Stimulated activated CD4-positive, alpha-beta T cell treated with anti-CD3 and anti-CD28 coated beads, Interleukin-4, amount 100 ng/mL, for 24 hours (primary cell): Measurements from ENCODE around the gene TMEM107.
A peak's percentile ranks its signal among the peaks of the same experiment; 100 is the strongest.

Source experiments
- DNase-seq: peaks from one replicate; pipeline ENCODE4 v3.0.0-alpha.2; 2020

The TMEM107 gene

GRCh38 chr17:8161289-8162232, 14.6 kb downstream of the TMEM107 start:
- no peak for DNase-seq

DNA sequence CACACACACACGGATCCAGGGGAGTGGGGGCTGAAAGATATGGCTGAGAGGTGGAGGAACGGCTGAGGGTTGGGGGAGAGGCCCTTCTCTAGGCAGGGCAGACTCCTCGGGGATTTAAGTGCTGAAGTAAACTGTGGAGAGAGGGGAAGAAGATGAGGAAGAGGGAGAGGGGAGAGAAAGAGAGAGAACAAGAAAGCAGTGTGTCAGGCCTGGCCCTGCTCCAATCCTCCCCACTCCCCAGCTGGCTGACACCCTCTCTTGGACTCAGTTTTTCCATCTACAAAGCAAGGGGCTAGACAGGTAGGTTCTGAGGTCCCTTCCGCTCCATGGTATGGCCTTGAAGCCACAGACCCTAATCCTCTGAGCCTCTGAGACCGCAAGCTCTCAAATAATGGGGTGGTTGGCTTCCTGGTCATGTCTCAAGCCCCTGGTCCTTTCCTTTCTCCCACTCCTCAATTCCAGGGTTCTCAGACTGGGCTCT, 15.4 kb downstream of the TMEM107 start:
- no peak for DNase-seq

GRCh38 chr17:8160224-8160577, 16.0 kb downstream of the TMEM107 start:
- DNase-seq: no peak

GRCh38 chr17:8159459-8160223, 16.5 kb downstream of the TMEM107 start:
- DNase-seq: no peak

DNA sequence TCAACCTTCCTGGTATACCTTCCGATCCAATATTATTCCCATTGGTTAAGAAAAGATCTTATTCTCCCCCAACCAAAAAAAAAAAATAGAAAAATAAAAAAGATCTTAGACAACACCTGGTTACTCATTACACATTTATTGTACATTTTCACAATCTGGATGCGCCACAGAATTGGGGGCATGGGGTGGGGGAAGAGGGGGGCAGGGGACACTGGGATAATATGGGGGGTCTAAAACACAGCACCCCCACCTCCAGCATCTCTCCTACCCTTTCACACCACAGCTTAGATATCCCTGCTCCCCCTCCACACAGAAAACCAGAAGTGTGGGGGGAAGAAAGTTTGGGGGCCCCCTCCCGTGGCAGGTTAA, 17.2 kb downstream of the TMEM107 start:
- DNase-seq: no peak

DNA sequence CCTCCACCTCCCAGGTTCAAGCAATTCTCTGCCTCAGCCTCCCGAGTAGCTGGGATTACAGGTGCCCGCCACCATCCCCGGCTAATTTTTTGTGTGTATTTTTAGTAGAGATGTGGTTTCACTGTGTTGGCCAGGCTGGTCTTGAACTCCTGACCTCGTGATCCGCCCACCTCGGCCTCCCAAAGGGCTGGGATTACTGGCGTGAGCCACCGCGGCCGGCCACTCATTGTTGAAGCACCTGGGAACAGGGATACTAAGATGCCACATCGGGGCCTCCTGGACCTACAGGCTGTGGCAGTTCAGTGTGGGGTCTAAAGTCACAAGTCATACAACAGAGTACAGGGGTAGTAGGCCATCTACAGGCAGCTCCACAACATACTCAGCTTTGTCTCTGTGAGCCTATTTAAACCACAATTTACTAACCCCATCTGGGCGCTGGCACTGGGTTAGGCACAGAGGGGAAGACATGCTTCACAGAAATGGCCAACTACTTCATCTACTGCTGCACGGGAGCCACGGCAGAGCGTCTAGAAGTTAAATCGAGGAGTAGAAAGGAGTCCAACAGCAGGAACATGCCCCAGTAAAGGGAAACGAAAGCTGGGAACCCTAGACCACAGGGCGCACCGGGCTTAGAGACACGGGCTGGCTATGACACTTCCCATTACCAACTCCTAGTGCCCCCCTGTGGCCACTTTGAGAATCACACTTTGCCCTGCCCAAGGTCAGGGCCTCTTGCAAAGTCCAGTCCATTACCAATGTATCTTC, 17.7 kb downstream of the TMEM107 start:
- peak; percentile 91 for DNase-seq

DNA sequence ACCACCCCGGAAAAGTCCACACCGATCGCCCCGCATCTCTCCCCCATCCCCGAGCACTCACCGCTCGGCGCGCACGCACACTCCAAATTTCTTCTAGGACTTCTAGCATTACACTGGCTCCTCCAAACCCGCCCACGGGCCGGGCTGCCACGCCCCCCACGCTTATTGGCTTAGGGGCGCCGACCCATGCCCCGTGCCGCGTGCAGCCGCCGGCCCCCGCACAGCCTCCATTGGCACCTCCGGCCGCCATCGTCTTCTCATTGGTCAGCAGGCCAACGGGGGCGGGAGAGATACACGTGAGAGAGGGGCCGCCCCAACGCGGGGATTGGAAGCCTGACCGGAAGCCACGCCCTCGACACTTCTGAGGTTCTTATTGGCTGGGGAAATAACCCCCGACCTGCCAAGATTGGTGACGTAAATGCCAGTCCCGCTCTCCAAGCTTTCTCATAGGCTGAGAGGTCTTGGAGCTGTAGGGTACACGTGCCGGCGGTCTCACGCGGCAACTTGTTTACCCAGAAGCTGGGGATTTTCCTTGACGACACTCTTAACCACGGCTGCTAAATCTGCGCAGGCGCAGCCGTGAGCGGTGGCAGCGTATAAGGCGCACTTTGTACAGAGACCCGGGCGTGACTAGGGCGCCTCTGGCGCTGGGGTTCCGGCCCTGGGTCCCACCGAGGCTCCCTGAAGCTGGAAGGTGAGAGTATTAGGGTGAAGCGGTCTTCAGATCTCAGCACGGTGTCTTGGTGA, 19.8 kb downstream of the TMEM107 start:
- DNase-seq: peak; percentile 100

- no peak for DNase-seq
These were observed 20.3 kb downstream of the TMEM107 start for GRCh38 chr17:8155996-8156245.

DNA sequence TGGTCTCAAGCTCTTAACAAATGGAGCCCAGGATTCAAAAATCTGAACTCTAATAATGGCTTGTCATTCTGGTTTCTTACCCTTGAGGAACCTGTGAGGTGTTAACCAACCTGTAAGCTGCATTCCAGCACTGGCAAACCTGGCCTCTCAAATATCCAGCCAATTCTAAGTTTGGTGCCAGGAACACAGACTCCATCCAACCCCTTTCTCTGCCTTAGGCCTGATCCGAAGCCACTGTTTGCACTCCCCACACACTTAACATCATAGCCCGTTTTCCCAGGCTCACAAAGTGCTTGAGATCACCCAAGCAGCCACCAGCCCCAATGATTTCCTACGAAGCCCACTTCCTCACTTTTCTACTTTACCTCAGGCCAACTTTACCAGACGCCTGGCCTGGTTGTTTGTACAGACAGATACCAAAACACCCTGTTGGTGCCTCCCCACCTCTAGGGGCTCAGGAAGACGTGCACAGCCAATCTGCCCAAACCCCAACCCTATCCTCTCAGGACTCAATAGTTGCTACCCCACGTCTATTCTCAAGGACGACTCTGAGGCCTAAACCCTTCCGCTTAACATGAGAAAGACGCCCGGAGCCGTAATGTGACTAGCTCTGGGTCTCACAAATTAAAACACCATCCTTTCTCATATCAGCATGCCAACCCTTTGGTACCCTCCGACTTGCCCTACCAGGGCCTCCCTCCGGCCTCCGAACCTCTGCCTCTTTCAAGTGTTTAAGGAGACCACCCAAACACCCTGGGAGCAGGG, 20.8 kb downstream of the TMEM107 start:
- no peak for DNase-seq

- no peak for DNase-seq
These were observed 21.5 kb downstream of the TMEM107 start for GRCh38 chr17:8154608-8155155.

- peak; percentile 88 for DNase-seq
These were observed 22.1 kb downstream of the TMEM107 start for GRCh38 chr17:8153957-8154607.

GRCh38 chr17:8153525-8153956, 22.6 kb downstream of the TMEM107 start:
- DNase-seq: peak; percentile 75

- no peak for DNase-seq
These were observed 23.1 kb downstream of the TMEM107 start for GRCh38 chr17:8153031-8153451.

DNA sequence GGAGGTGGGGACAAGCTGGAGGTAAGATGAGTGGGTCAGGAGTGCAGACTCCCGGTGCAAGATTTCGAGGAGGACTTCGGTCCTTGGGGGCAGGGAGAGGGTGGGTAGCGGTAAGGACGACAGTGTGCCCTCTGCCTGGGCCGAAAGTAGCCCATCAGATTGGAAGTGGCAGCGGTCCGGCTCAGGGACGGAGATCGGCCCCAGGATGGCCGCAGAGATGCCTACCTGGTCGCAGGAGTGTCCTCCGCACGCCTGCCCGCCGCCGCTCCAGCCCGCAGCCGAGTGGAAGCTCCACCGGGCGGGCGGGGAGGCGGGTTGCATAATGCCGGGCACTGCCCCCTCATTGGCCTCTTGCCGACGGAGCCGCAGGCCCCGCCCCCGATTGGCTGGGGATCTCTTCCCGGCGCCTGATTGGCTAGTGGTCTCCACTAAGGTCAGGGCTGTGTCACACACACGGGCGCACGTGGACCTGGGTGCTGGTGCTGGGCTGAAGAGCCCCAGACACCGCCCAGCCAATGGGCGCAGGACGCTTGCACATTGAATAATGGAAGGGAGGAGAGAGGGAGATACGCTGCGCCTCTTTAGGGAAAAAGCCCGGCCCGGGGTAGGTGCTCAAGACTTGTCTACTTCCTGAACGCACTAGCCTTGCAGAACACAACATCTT, 23.9 kb downstream of the TMEM107 start, which contains the start of gene PER1:
TSS of gene PER1 (minus strand) at position 293 of the 664 bp plus-strand sequence. CDS start 1,698 bp downstream, outside the sequence.
- DNase-seq: peak; percentile 90

GRCh38 chr17:8151641-8152111, 24.5 kb downstream of the TMEM107 start:
- DNase-seq: peak; percentile 29

GRCh38 chr17:8151120-8151640, 25.0 kb downstream of the TMEM107 start:
- peak; percentile 88 for DNase-seq

DNA sequence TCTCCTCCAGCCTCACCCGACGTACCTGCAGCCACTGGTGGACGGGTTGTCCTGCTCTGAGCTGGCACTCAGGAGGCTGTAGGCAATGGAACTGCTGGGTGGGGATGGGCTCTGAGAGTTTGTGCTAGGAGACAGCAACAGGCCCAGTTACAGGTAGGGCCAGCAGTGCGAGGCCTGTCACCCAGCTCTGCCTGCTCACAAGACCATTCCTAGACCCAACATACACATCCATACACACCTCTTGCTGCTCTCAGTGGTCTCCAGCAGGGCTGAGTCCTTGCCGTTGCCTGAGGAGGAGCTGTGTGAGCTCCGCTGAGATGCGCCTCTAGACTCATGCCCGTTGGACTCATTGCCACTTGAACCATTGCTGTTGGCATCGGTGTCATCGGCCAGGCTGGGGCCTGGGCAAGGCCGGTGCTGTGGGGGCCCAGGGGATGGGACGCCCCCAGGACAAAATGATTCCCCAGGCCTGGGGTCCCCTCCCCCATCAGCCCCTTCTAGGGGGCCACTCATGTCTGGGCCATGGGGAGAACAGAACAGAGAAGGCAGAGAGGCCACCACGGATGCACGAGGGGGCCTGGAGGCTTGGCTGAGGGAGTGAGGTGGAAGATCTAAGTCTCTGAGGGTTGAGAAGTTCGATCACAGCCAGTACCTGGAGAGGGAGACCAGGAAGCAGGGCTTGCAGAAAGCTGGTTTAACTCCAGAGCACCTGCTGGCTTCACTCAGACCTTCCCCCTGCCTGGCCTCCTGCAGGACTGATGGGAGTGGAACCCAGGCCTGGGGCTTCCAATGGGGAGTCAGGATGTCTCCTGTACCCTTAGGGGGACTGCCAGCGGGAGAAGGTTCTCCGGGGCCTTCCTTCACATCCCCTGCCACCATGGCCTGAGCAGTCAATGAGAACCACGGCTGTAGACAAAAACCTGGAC, 25.7 kb downstream of the TMEM107 start:
- DNase-seq: no peak

DNA sequence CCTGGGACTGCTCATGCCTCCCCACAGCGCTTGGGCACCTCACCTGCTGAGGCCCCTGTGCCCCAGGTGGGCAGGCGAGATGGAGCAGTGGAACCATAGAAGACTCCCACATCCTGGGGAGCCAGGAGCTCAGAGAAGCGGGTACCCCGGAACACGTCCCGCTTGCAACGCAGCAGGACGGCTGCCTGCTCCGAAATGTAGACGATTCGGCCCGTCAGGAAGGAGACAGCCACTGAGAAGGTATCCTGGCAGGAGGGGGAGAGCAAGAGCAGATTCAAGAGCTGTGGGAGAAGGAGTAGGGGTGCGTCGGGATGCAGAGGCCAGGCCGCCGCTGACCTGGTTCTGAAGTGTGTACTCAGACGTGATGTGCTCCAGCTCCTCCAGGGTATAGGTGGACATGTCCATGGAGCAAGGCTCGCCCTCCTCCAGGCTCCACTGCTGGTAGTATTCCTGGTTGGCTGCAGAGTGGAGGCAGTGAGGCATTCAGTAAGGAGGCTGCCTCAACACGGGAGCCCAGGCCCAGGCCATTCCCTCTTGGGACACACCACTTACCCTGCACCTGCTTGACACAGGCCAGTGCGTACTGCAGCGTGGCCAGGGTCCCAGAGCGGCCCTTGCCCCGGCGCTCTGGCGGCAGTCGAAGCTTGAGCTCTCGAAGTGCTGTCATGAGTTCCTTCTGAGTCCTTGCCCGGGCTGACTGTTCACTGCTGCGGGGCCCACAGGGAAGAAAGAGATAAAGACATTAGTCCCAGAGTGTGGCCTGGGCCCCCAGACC, 26.6 kb downstream of the TMEM107 start:
- no peak for DNase-seq
